Measurements from ENCODE around the gene SNAP91.

SNAP91 gene

GRCh38 chr6:83593395-83593785, 115.5 kb downstream of the SNAP91 start:
- Histone ChIP-seq H3F3A (ENCODE audit: insufficient read depth, low read length) (no peaks in the 10 kb centered on the region), H3K27me3 (replicated peaks; ENCODE audit: insufficient read depth, low read length) (no peaks in the 10 kb centered on the region), H3K9me3 (replicated peaks; ENCODE audit: insufficient read depth, low read length) (no peaks in the 10 kb centered on the region), H3K4me2 (ENCODE audit: low read depth, low read length) (peak overlapping the region; percentile 49; the same call in 1 of the 2 replicates), H3K27ac (ENCODE audit: low read length) (no peak overlapping the region), H3K4me3 (ENCODE audit: low read length) (no peak overlapping the region), H3K79me2 (ENCODE audit: low read length) (no peaks in the 10 kb centered on the region), H3K9ac (ENCODE audit: low read length) (no peak overlapping the region), H4K20me1 (ENCODE audit: insufficient read depth, low read length) (no peaks in the 10 kb centered on the region), H2AFZ (ENCODE audit: low read length) (peak overlapping the region; percentile 8), H3K9me2 (replicated peaks; ENCODE audit: insufficient read depth, low read length) (no peaks in the 10 kb centered on the region), H3K36me3 (replicated peaks; ENCODE audit: insufficient read depth, low read length) (no peaks in the 10 kb centered on the region), H3K4me1 (ENCODE audit: low read length) (0 out of 2 replicates have a peak, but pooled peaks cover 4% of the 10 kb centered on the region)
- TF ChIP-seq CTCF (IDR thresholded peaks at IDR 0.05; ENCODE audit: low read length) (no peak), EZH2 (optimal IDR thresholded peaks at IDR 0.05; ENCODE audit: low read depth, low read length) (no peak), EZH2phosphoT487 (IDR thresholded peaks at IDR 0.05; ENCODE audit: low read length) (no peak)
- DNase-seq, result no peak

GRCh38 chr6:83592770-83593394, 116.0 kb downstream of the SNAP91 start:
- DNase-seq, result peak; percentile 72
- peak overlapping the region; percentile 8 for H2AFZ ChIP-seq (ENCODE audit: low read length)
- TF ChIP-seq EZH2phosphoT487 (IDR thresholded peaks at IDR 0.05; ENCODE audit: low read length), result no peak
- TF ChIP-seq CTCF (IDR thresholded peaks at IDR 0.05; ENCODE audit: low read length), result peak; percentile 81

GRCh38 chr6:83590416-83590815, 118.5 kb downstream of the SNAP91 start:
- Histone ChIP-seq H3K79me2 (ENCODE audit: low read length) (no peaks in the 10 kb centered on the region), H3K27ac (ENCODE audit: low read length) (no peak overlapping the region), H3K4me1 (ENCODE audit: low read length) (0 out of 2 replicates have a peak, but pooled peaks cover 4% of the 10 kb centered on the region), H3K27me3 (replicated peaks; ENCODE audit: insufficient read depth, low read length) (no peaks in the 10 kb centered on the region), H3K9me2 (replicated peaks; ENCODE audit: insufficient read depth, low read length) (no peaks in the 10 kb centered on the region), H3K9me3 (replicated peaks; ENCODE audit: insufficient read depth, low read length) (no peaks in the 10 kb centered on the region), H3F3A (ENCODE audit: insufficient read depth, low read length) (no peaks in the 10 kb centered on the region), H3K9ac (ENCODE audit: low read length) (no peak overlapping the region), H4K20me1 (ENCODE audit: insufficient read depth, low read length) (no peaks in the 10 kb centered on the region), H3K4me3 (ENCODE audit: low read length) (no peak overlapping the region), H2AFZ (ENCODE audit: low read length) (no peak overlapping the region), H3K36me3 (replicated peaks; ENCODE audit: insufficient read depth, low read length) (no peaks in the 10 kb centered on the region), H3K4me2 (ENCODE audit: low read depth, low read length) (no peak overlapping the region)
- no peak for TF ChIP-seq CTCF (IDR thresholded peaks at IDR 0.05; ENCODE audit: low read length)
- no peak for DNase-seq

More at GRCh38 chr6:83592770-83593394, 116.0 kb downstream of the SNAP91 start:
- H3K4me1 ChIP-seq (ENCODE audit: low read length), result 0 out of 2 replicates have a peak, but pooled peaks cover 4% of the 10 kb centered on the region
- no peaks in the 10 kb centered on the region for H3F3A ChIP-seq (ENCODE audit: insufficient read depth, low read length)
- peak overlapping the region; percentile 49; the same call in 1 of the 2 replicates for H3K4me2 ChIP-seq (ENCODE audit: low read depth, low read length)
- H3K36me3 ChIP-seq (replicated peaks; ENCODE audit: insufficient read depth, low read length), result no peaks in the 10 kb centered on the region
- no peaks in the 10 kb centered on the region for H3K27me3 ChIP-seq (replicated peaks; ENCODE audit: insufficient read depth, low read length)
- H3K9ac ChIP-seq (ENCODE audit: low read length), result no peak overlapping the region
- no peaks in the 10 kb centered on the region for H4K20me1 ChIP-seq (ENCODE audit: insufficient read depth, low read length)
- no peaks in the 10 kb centered on the region for H3K79me2 ChIP-seq (ENCODE audit: low read length)
- no peaks in the 10 kb centered on the region for H3K9me2 ChIP-seq (replicated peaks; ENCODE audit: insufficient read depth, low read length)
- no peaks in the 10 kb centered on the region for H3K9me3 ChIP-seq (replicated peaks; ENCODE audit: insufficient read depth, low read length)
- no peak overlapping the region for H3K4me3 ChIP-seq (ENCODE audit: low read length)
- no peak overlapping the region for H3K27ac ChIP-seq (ENCODE audit: low read length)

Measured in MM.1S (cell line).